HCT116 (cell line): ENCODE data around the gene NCAPG2. TPM values are rescaled to one million over a fixed set of nuclear protein-coding genes. Genes with fewer than 3 reads are reported as not detected.

Source experiments
- ATAC-seq: fragments of 200-7000 bp; cut with Tn5 transposase; 2 replicates; pipeline ENCODE4 v1.9.1; 2020; ENCODE audit warnings: mild to moderate bottlenecking, moderate library complexity
- BruUV-seq: library from RNA; stranded (reverse); fragments of 400-500 nt; replicated peaks from 2 replicates; lab custom pipeline; 2021; lab: Mats Ljungman, UMichigan
- CTCF ChIA-PET: fragments of 300-600 bp; sonication (Branson Sonifier 250); formaldehyde crosslinking; loops from one replicate; lab custom pipeline; 2021; ENCODE audit warnings: antibody characterized with exemption; lab: Charles Lee
- POLR2A ChIA-PET: fragments of 300-600, 350-600 bp; sonication (Branson Sonifier 250); formaldehyde crosslinking; loops from one replicate; lab custom pipeline; 2021; ENCODE audit warnings: antibody characterized with exemption; lab: Charles Lee
- RAD21 ChIA-PET, 2 experiments: fragments of 300-600 bp; sonication (Branson Sonifier 250); formaldehyde crosslinking; loops; one replicate each; lab custom pipeline; 2023; ENCODE audit warnings: low total read pairs in 2 of 2; ENCODE audit not compliant: uncharacterized antibody in 2 of 2, unreplicated experiment in 2 of 2, low non-redundant PET in 1 of 2; lab: Charles Lee
- DNase-seq: peaks from one replicate; pipeline ENCODE4 v3.0.0-alpha.2; 2010; ENCODE audit warnings: low read depth, low spot score
- H2AFZ ChIP-seq: fragments of 200-600 bp; shearing (Covaris generic), sonication (generic); 2 replicates; pipeline ENCODE4 v1.6.1; 2017; ENCODE audit warnings: low read depth, mixed run types, mixed read lengths, antibody characterized with exemption, low read length; ENCODE audit not compliant: poor library complexity, severe bottlenecking
- H3K27ac ChIP-seq: 2 replicates; pipeline ENCODE4 v1.5.1; 2012; ENCODE audit warnings: low read depth, low read length
- H3K27me3 ChIP-seq: fragments of 200-600 bp; sonication (generic); 2 replicates; pipeline ENCODE4 v1.6.1; 2016; ENCODE audit warnings: mixed run types, low read length, mixed read lengths; ENCODE audit not compliant: insufficient read depth
- H3K36me3 ChIP-seq, 2 experiments: fragments of 200-500 bp in 1 of 2; fragments of 200-600 bp in 1 of 2; sonication (Bioruptor generic) in 1 of 2; sonication (generic) in 1 of 2; 2 replicates each; pipeline versions ENCODE4 v1.5.1 to v1.6.1; 2014 to 2016; ENCODE audit warnings: low read length in 2 of 2, inconsistent platforms in 1 of 2, mixed read lengths in 1 of 2, mixed run types in 1 of 2; ENCODE audit not compliant: insufficient read depth in 2 of 2, control insufficient read depth in 1 of 2
- H3K4me1 ChIP-seq, 2 experiments: fragments of 200-600 bp in 1 of 2; sonication (generic) in 1 of 2; 2 replicates each; pipeline versions ENCODE4 v1.5.1 to v1.6.1; 2012 to 2017; ENCODE audit warnings: low read length in 2 of 2, inconsistent platforms in 1 of 2, mild to moderate bottlenecking in 1 of 2, mixed read lengths in 1 of 2, mixed run types in 1 of 2, moderate library complexity in 1 of 2; ENCODE audit not compliant: insufficient read depth in 2 of 2, control insufficient read depth in 1 of 2
- H3K4me2 ChIP-seq: fragments of 200-600 bp; sonication (generic); 2 replicates; pipeline ENCODE4 v1.6.1; 2017; ENCODE audit warnings: mixed run types, low read length, mixed read lengths
- H3K4me3 ChIP-seq, 2 experiments: fragments of 200-600 bp in 1 of 2; sonication (generic) in 1 of 2; replicated peaks in 1 of 2; 2 replicates each; pipeline ENCODE4 v1.5.1; 2011 to 2016; ENCODE audit warnings: low read length in 2 of 2, control low read depth in 1 of 2, low read depth in 1 of 2, mild to moderate bottlenecking in 1 of 2, mixed read lengths in 1 of 2, mixed run types in 1 of 2
- H3K79me2 ChIP-seq: fragments of 200-600 bp; sonication (generic); 2 replicates; pipeline ENCODE4 v1.6.1; 2017; ENCODE audit warnings: mild to moderate bottlenecking, mixed run types, low read length, moderate library complexity, mixed read lengths; ENCODE audit not compliant: insufficient read depth
- H3K9ac ChIP-seq: fragments of 200-600 bp; sonication (generic); 2 replicates; pipeline ENCODE4 v1.6.1; 2016; ENCODE audit warnings: low read length, mixed read lengths
- H3K9me2 ChIP-seq: fragments of 200-600 bp; sonication (generic), shearing (Covaris generic); 2 replicates; pipeline ENCODE4 v1.6.1; 2017; ENCODE audit warnings: mixed run types, mild to moderate bottlenecking, moderate library complexity; ENCODE audit not compliant: insufficient read depth
- H3K9me3 ChIP-seq, 2 experiments: fragments of 200-500 bp in 1 of 2; fragments of 200-600 bp in 1 of 2; sonication (Bioruptor generic) in 1 of 2; sonication (generic) in 1 of 2; 2 replicates each; pipeline ENCODE4 v1.6.1; 2014 to 2017; ENCODE audit warnings: low read length in 2 of 2, mixed read lengths in 2 of 2, inconsistent platforms in 1 of 2, low read depth in 1 of 2, mild to moderate bottlenecking in 1 of 2, mixed run types in 1 of 2, moderate library complexity in 1 of 2; ENCODE audit not compliant: control insufficient read depth in 1 of 2, insufficient read depth in 1 of 2
- H4K20me1 ChIP-seq: fragments of 200-600 bp; sonication (generic), shearing (Covaris generic); 2 replicates; pipeline ENCODE4 v1.6.1; 2017; ENCODE audit warnings: mixed run types, mild to moderate bottlenecking, moderate library complexity; ENCODE audit not compliant: insufficient read depth
- ATF3 ChIP-seq: IDR thresholded peaks from 2 replicates; pipeline ENCODE4 v1.6.1; 2012
- CEBPB ChIP-seq: IDR thresholded peaks from 2 replicates; pipeline ENCODE4 v1.6.1; 2012; ENCODE audit warnings: low read depth
- CTCF ChIP-seq, 3 experiments: fragments of 200-600 bp in 1 of 3; sonication (generic) in 1 of 3; IDR thresholded peaks in 2 of 3; conservative IDR thresholded peaks in 1 of 3; 2 replicates each; pipeline ENCODE4 v1.5.1; 2012 to 2017; ENCODE audit warnings: low read depth in 2 of 3, low read length in 2 of 3, antibody characterized with exemption in 1 of 3, borderline replicate concordance in 1 of 3, control low read depth in 1 of 3, mild to moderate bottlenecking in 1 of 3, mixed read lengths in 1 of 3, mixed run types in 1 of 3, moderate library complexity in 1 of 3; ENCODE audit not compliant: insufficient read depth in 1 of 3
- ELF1 ChIP-seq: IDR thresholded peaks from 2 replicates; pipeline ENCODE4 v1.6.1; 2012; ENCODE audit warnings: low read depth, borderline replicate concordance
- EZH2 ChIP-seq: fragments of 200-600 bp; sonication (generic); IDR thresholded peaks from 2 replicates; pipeline ENCODE4 v1.6.1; 2017; ENCODE audit warnings: antibody characterized with exemption, mixed run types
- FOSL1 ChIP-seq: IDR thresholded peaks from 2 replicates; pipeline ENCODE4 v1.6.1; 2012; ENCODE audit warnings: low read depth
- JUND ChIP-seq: IDR thresholded peaks from 2 replicates; pipeline ENCODE4 v1.6.1; 2012
- POLR2A ChIP-seq: IDR thresholded peaks from 2 replicates; pipeline ENCODE4 v1.7.0; 2011; ENCODE audit warnings: borderline replicate concordance; ENCODE audit not compliant: insufficient read depth, insufficient read length; ENCODE audit errors: extremely low read depth
- POLR2AphosphoS5 ChIP-seq: IDR thresholded peaks from 2 replicates; pipeline ENCODE4 v1.6.1; 2011; ENCODE audit warnings: mild to moderate bottlenecking, low read depth, low read length, moderate library complexity
- REST ChIP-seq: IDR thresholded peaks from 2 replicates; pipeline ENCODE4 v1.6.1; 2012; ENCODE audit warnings: low read depth
- SIN3A ChIP-seq: IDR thresholded peaks from 2 replicates; pipeline ENCODE4 v1.6.1; 2012; ENCODE audit warnings: low read depth
- SP1 ChIP-seq: IDR thresholded peaks from 2 replicates; pipeline ENCODE4 v1.6.1; 2012; ENCODE audit warnings: low read depth
- YY1 ChIP-seq: IDR thresholded peaks from 2 replicates; pipeline ENCODE4 v1.6.1; 2011; ENCODE audit warnings: low read length, low read depth, moderate library complexity, mild to moderate bottlenecking; ENCODE audit not compliant: insufficient replicate concordance; ENCODE audit errors: extremely low read depth
- ZFX ChIP-seq: fragments of 450-650 bp; IDR thresholded peaks from 2 replicates; pipeline ENCODE4 v1.6.1; 2017
- intact Hi-C: fragments of 100-400 bp; cut with micrococcal nuclease; formaldehyde crosslinking; loops from 2 replicates; pipeline ENCODE4 v1.10.0; 2022
- total RNA-seq: library from RNA; stranded (reverse); gene quantifications from one replicate; pipeline ENCODE4 v1.2.1, GENCODE V29; 2021; ENCODE audit not compliant: unreplicated experiment

Gene NCAPG2
- total RNA-seq, 1 experiment from 2014 or later: 73.1 TPM

DNA sequence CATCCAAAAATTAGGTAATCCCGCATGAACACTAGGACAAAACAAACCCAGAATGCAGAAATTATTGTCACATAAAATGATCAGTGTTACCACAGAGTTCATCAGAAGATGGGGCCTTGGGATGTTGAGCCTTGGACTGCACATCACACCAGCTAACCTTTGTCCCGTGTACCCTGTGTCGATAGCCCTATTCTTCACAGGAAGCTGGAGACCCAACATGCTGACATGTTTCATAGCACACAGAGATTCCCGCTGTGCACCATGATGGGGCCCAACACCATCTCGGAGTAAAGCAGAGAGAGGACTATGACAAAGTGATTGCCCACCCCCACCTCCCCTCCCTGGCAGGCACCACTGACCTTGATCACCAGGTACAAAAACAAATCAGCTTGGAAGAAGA, 121.5 kb downstream of the NCAPG2 start:
- H3K4me3 ChIP-seq: no peak overlapping the region
- no peak for TF ChIP-seq ATF3
- TF ChIP-seq, all 23 proteins: peak for 0
- Histone ChIP-seq H3K27ac (no peak overlapping the region), H3K79me2 (no peaks in the 10 kb centered on the region), H3K9me3 (peaks cover 7 to 10% of the 10 kb centered on the region in 2 experiments; a peak in 2 of 4 replicates), H2AFZ (no peak overlapping the region), H3K4me2 (no peak overlapping the region), H3K9ac (no peak overlapping the region), H3K36me3 (no peaks in the 10 kb centered on the region), H3K4me1 (no peaks in the 10 kb centered on the region; a peak in 1 of 4 replicates), H3K27me3 (peaks cover 15% of the 10 kb centered on the region), H4K20me1 (no peaks in the 10 kb centered on the region), H3K9me2 (no peaks in the 10 kb centered on the region)
- no TSS peak for BruUV-seq
- CTCF ChIA-PET: no interaction called here
- no peak for DNase-seq
- no peak for ATAC-seq
- POLR2A ChIA-PET: no interaction called here
- intact Hi-C loops: no loop called here
- RAD21 ChIA-PET: no interaction called here

GRCh38 chr7:158582089-158582456, 122.5 kb downstream of the NCAPG2 start:
- CTCF ChIA-PET: no interaction called here
- H4K20me1 ChIP-seq: no peaks in the 10 kb centered on the region
- no peak overlapping the region for H3K9ac ChIP-seq
- POLR2A ChIA-PET: no interaction called here
- no peak overlapping the region for H3K4me3 ChIP-seq
- DNase-seq: no peak
- H3K4me1 ChIP-seq: no peaks in the 10 kb centered on the region
- intact Hi-C loops: no loop called here
- H3K27ac ChIP-seq: no peak overlapping the region
- no peaks in the 10 kb centered on the region for H3K79me2 ChIP-seq
- no peak for ATAC-seq
- H3K9me3 ChIP-seq: peaks cover 7 to 10% of the 10 kb centered on the region in 2 experiments; a peak in 2 of 4 replicates
- TF ChIP-seq REST: no peak
- TF ChIP-seq CTCF (IDR thresholded peaks at IDR 0.05 in 2 of 3, conservative IDR thresholded peaks at IDR 0.05 in 1 of 3; ENCODE audit: borderline replicate concordance in 1 of 3, insufficient read depth in 1 of 3, low read depth in 2 of 3, low read length in 2 of 3): no peak
- TF ChIP-seq POLR2AphosphoS5: no peak
- no peak for TF ChIP-seq YY1
- TF ChIP-seq SIN3A: no peak
- no peak for TF ChIP-seq JUND
- TF ChIP-seq POLR2A: no peak
- no peak for TF ChIP-seq EZH2
- no peak for TF ChIP-seq ATF3
- TF ChIP-seq SP1: no peak
- TF ChIP-seq ZFX: no peak
- TF ChIP-seq ELF1: no peak
- no peak for TF ChIP-seq CEBPB
- TF ChIP-seq FOSL1: no peak
- H3K27me3 ChIP-seq: peaks cover 15% of the 10 kb centered on the region
- H3K9me2 ChIP-seq: no peaks in the 10 kb centered on the region
- RAD21 ChIA-PET: no interaction called here
- BruUV-seq: no TSS peak
- no peak overlapping the region for H3K4me2 ChIP-seq
- no peaks in the 10 kb centered on the region for H3K36me3 ChIP-seq
- H2AFZ ChIP-seq: no peak overlapping the region
